ENCODE measurements around the gene SMCO2.

GRCh38 chr12:27400856-27401354 lies 45.6 kb upstream of the SMCO2 start:
- TF ChIP-seq MAZ (IDR thresholded peaks at IDR 0.05; ENCODE audit: borderline replicate concordance, low read depth, low read length) (no peak), MAZ (CRISPR knock-in tag; IDR thresholded peaks at IDR 0.05; ENCODE audit: low read depth) (no peak), RFXAP (CRISPR knock-in tag; IDR thresholded peaks at IDR 0.05; ENCODE audit: borderline replicate concordance) (no peak), ZFP36L2 (CRISPR knock-in tag; IDR thresholded peaks at IDR 0.05) (no peak), BRF2 (CRISPR knock-in tag; IDR thresholded peaks at IDR 0.05) (no peak), POLR2A (IDR thresholded peaks at IDR 0.05; ENCODE audit: insufficient read depth in 1 of 2, low read depth in 2 of 2, low read length in 2 of 2) (no peak)

Measured in HepG2 (cell line).